ENCODE results near the gene VWA3A.

DNA sequence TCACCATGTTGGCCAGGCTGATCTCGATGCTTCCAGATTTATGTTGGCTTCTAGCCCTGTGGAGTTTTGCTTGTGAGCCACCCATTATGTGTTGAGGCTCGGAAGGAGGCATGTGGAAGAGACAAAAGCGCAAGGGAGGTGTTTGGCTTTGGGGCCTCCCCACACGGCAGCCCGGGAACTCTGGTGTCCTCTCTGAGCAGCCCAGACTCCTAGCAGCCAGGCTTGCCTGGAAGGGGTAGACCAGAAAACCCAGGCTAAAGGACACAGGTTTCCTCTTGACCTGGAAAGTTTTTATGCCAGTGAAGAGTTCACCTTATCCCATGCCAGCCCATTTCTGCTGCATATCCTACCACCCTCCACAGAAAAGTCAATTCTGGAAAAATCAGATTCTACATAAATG, 91.0 kb downstream of the VWA3A start:
- TF ChIP-seq, protein P1, sequence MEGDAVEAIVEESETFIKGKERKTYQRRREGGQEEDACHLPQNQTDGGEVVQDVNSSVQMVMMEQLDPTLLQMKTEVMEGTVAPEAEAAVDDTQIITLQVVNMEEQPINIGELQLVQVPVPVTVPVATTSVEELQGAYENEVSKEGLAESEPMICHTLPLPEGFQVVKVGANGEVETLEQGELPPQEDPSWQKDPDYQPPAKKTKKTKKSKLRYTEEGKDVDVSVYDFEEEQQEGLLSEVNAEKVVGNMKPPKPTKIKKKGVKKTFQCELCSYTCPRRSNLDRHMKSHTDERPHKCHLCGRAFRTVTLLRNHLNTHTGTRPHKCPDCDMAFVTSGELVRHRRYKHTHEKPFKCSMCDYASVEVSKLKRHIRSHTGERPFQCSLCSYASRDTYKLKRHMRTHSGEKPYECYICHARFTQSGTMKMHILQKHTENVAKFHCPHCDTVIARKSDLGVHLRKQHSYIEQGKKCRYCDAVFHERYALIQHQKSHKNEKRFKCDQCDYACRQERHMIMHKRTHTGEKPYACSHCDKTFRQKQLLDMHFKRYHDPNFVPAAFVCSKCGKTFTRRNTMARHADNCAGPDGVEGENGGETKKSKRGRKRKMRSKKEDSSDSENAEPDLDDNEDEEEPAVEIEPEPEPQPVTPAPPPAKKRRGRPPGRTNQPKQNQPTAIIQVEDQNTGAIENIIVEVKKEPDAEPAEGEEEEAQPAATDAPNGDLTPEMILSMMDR (conservative IDR thresholded peaks at IDR 0.05; ENCODE audit: low read depth, low read length) = no peak
- TF ChIP-seq EZH2 (IDR thresholded peaks at IDR 0.05; ENCODE audit: low read length, unreplicated experiment) = no peak
